Activated CD8-positive, alpha-beta T cell treated with anti-CD3 and anti-CD28 coated beads, Interleukin-2, amount 10 ng/mL, durations not matched to agents 7 days and 5 days (primary cell): ENCODE measurements around the gene KDM6B. TPM values are rescaled to one million over a fixed set of nuclear protein-coding genes. Genes with fewer than 3 reads are reported as not detected.

Experiments
- ATAC-seq: fragments of 150-1000 bp; cut with Tn5 transposase; one replicate; pipeline ENCODE4 v1.10.0; 2021; ENCODE audit warnings: moderate library complexity
- CTCF ChIA-PET: fragments of 350-600 bp; sonication (Branson Sonifier 250); formaldehyde crosslinking; loops from one replicate; lab custom pipeline; 2021; ENCODE audit warnings: antibody characterized with exemption; lab: Charles Lee
- POLR2A ChIA-PET: fragments of 350-600 bp; sonication (Branson Sonifier 250); formaldehyde crosslinking; loops from one replicate; lab custom pipeline; 2021; ENCODE audit warnings: antibody characterized with exemption; lab: Charles Lee
- DNase-seq: peaks from one replicate; pipeline ENCODE4 v3.0.0-alpha.2; 2020
- H3K27ac Mint-ChIP-seq: one replicate; pipeline ENCODE4 v1.8.0; 2021; ENCODE audit warnings: mild to moderate bottlenecking, mixed read lengths
- H3K27me3 Mint-ChIP-seq: one replicate; pipeline ENCODE4 v1.8.0; 2021; ENCODE audit warnings: low read depth, mixed read lengths
- H3K36me3 Mint-ChIP-seq: one replicate; pipeline ENCODE4 v1.8.0; 2021; ENCODE audit warnings: low read depth, mixed read lengths
- H3K4me1 Mint-ChIP-seq: one replicate; pipeline ENCODE4 v1.8.0; 2021; ENCODE audit warnings: low read depth, mixed read lengths
- H3K4me3 Mint-ChIP-seq: one replicate; pipeline ENCODE4 v1.8.0; 2021; ENCODE audit warnings: mild to moderate bottlenecking, mixed read lengths
- H3K9me3 Mint-ChIP-seq: one replicate; pipeline ENCODE4 v1.8.0; 2022; ENCODE audit warnings: mixed read lengths; ENCODE audit not compliant: insufficient read depth
- total RNA-seq, 2 experiments: library from RNA; stranded (reverse); gene quantifications; one replicate each; pipeline ENCODE4 v1.2.3, GENCODE V29; 2021

The KDM6B gene
- total RNA-seq, 2 experiments from 2014 or later: 12.4 to 12.6 TPM

DNA sequence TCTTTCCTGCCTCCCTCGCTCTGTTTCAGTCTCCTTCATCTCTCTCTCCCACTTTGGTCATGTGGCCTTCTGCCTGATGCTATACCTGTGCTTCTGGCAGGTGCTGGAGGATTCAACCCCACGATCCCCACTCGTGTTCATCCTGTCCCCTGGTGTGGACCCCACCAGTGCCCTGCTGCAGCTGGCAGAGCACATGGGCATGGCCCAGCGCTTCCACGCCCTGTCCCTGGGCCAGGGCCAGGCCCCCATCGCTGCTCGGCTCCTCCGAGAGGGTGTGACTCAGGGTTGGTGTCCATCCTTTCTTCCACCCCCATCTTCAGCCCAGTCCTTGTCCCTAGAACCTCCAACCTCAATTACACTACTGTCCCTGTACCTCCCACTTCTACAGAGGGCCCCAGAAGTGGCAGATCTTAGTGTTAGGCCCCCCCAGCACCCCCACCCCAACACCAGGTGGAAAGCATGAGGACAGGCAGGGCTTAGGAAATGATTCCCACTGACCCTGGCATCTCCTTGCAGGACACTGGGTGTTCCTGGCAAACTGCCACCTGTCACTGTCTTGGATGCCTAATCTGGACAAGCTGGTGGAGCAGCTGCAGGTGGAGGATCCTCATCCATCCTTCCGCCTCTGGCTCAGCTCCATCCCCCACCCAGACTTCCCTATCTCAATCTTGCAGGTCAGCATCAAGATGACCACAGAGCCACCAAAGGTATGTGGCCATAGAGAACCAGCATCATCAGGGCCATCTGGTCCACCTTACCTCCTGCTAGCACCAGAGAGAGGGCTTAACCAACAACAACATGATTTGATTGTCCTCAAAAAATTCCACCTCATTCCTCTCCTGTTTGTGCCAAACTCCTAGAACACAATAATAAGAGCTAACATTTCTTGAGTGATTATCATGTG lies 9.7 kb upstream of the KDM6B start:
- POLR2A ChIA-PET: no interaction called here
- Mint-ChIP-seq H3K27me3 (peaks cover 12% of the 10 kb centered on the region), H3K4me1 (no peaks in the 10 kb centered on the region), H3K27ac (no peak overlapping the region), H3K9me3 (no peaks in the 10 kb centered on the region), H3K4me3 (no peak overlapping the region), H3K36me3 (no peaks in the 10 kb centered on the region)
- CTCF ChIA-PET: interaction anchor here (0.9 to 4.5 kb wide), 10 partner anchors 11 to 233 kb away, joined by 3 to 52 read pairs (median 4); partner anchors contain the start of gene KDM6B
- ATAC-seq (no peak), DNase-seq (no peak)

DNA sequence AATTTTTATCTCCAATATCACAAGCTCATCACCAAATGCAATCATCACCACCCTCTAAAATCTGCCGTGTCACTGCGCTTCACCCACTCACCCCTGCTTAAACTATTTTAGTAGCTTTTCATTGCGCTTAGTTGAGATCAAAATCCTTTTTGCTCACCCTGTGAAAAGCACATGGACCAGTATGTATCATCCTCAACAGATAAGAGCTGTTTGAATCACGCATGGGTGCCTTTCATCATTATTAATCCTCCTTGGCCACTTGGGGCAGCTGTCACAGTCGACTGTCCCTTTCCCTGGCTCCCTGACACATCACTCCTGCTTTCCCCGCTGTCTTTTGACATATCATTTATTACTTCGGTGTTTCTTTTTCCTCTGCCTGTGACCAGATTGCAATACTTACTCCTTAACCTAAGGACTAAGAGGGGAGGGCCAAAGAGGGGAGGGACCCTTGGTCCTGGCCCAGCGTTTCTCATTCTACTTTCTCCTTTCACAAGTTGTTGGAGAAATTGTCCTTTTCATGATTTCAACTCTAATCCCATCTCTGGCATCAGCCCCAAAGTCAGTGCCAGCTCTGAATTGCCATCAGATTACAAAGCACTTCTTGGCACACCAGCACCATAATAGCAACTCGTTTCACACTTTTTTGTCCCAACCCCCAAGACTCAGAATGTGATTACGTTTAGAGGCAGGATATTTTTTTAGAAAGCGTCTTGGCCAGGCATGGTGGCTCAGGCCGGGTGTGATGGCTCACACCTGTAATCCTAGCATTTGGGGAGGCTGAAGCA lies 8.6 kb upstream of the KDM6B start:
- H3K4me1 Mint-ChIP-seq: no peaks in the 10 kb centered on the region
- CTCF ChIA-PET: interaction anchor here (0.9 to 4.5 kb wide), 10 partner anchors 10 to 232 kb away, joined by 3 to 52 read pairs (median 4); partner anchors contain the start of genes KDM6B and NAA38
- no peak for ATAC-seq
- H3K27ac Mint-ChIP-seq: no peak overlapping the region
- POLR2A ChIA-PET: interaction anchor here (0.5 to 1.2 kb wide), 2 partner anchors 10 to 141 kb away, joined by 3 to 4 read pairs; no protein-coding TSS in a partner anchor
- no peak for DNase-seq
- H3K27me3 Mint-ChIP-seq: peaks cover 18% of the 10 kb centered on the region
- H3K9me3 Mint-ChIP-seq: no peaks in the 10 kb centered on the region
- H3K36me3 Mint-ChIP-seq: no peaks in the 10 kb centered on the region
- no peak overlapping the region for H3K4me3 Mint-ChIP-seq

DNA sequence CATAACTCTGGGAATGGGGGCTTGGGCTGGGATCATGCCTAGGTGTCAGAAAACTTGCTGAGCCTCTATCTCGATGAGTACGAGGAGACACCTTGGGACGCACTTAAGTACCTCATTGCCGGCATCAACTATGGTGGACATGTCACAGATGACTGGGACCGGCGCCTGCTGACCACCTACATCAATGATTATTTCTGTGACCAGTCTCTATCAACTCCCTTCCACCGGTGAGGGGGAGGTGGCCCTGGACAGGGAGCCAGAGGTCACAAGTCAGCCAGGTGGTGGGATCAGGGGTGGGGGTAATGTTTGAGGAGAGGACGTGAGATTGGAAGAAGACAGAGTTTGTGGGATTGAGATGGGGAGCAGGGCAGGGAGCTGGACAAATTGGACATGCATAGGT lies 3.4 kb upstream of the KDM6B start:
- CTCF ChIA-PET: interaction anchor here (1.0 to 2.0 kb wide), 2 partner anchors 8 to 21 kb away, joined by 4 read pairs; no protein-coding TSS in a partner anchor
- ATAC-seq (no peak), DNase-seq (no peak)
- Mint-ChIP-seq H3K27me3 (peaks cover 23% of the 10 kb centered on the region), H3K9me3 (no peaks in the 10 kb centered on the region), H3K4me1 (peaks cover 15% of the 10 kb centered on the region), H3K4me3 (no peak overlapping the region), H3K27ac (no peak overlapping the region), H3K36me3 (no peaks in the 10 kb centered on the region)
- POLR2A ChIA-PET: no interaction called here

DNA sequence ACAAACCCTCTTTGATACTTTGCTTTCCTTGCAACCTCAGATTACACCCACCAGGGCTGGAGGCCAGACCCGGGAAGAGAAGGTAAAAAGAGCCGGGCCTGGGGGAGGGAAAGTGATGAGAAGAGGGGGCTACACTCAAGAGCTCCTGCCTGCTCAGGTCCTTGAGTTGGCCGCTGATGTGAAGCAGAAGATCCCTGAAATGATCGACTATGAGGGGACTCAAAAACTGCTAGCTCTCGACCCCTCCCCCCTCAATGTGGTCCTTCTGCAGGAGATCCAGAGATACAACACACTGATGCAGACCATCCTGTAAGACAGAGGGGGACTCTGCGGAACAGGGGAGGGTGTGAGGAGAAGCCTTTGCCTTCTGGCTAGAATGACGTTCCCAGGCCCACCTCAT lies 2.8 kb upstream of the KDM6B start:
- H3K9me3 Mint-ChIP-seq: no peaks in the 10 kb centered on the region
- POLR2A ChIA-PET: no interaction called here

DNA sequence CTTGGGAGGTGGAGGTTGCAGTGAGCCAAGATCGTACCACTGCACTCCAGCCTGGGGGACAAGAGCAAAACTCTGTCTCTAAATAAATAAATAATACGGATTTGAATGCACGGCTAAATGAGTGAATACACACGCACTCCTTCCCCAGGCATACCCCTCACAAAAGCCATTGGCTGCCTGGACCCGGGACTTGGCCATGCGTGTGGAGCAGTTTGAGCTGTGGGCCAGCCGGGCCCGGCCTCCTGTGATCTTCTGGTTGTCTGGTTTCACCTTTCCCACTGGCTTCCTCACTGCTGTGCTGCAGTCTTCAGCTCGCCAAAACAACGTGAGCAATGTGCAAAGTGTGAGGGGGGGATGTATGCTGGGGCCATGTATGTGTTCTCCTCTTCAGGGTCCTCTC lies 1.6 kb upstream of the KDM6B start:
- Mint-ChIP-seq H3K27me3 (peaks cover 17% of the 10 kb centered on the region), H3K36me3 (no peaks in the 10 kb centered on the region), H3K4me1 (peaks cover 31% of the 10 kb centered on the region), H3K4me3 (no peak overlapping the region), H3K27ac (no peak overlapping the region), H3K9me3 (no peaks in the 10 kb centered on the region)
- CTCF ChIA-PET: interaction anchor here (0.6 to 6.8 kb wide), 6 partner anchors 8 to 409 kb away, joined by 3 to 52 read pairs (median 4); partner anchors contain the start of gene NAA38
- ATAC-seq (no peak), DNase-seq (no peak)
- POLR2A ChIA-PET: interaction anchor here (0.7 kb wide), 1 partner anchor 343 kb away, joined by 3 read pairs; no protein-coding TSS in a partner anchor

More for the DNA sequence above, 2.8 kb upstream of the KDM6B start:
- peaks cover 19% of the 10 kb centered on the region for H3K4me1 Mint-ChIP-seq
- no peak overlapping the region for H3K4me3 Mint-ChIP-seq
- no peaks in the 10 kb centered on the region for H3K36me3 Mint-ChIP-seq
- DNase-seq (no peak), ATAC-seq (no peak)
- no peak overlapping the region for H3K27ac Mint-ChIP-seq
- peaks cover 23% of the 10 kb centered on the region for H3K27me3 Mint-ChIP-seq
- CTCF ChIA-PET: interaction anchor here (1.0 to 2.0 kb wide), 2 partner anchors 9 to 20 kb away, joined by 4 read pairs; no protein-coding TSS in a partner anchor

DNA sequence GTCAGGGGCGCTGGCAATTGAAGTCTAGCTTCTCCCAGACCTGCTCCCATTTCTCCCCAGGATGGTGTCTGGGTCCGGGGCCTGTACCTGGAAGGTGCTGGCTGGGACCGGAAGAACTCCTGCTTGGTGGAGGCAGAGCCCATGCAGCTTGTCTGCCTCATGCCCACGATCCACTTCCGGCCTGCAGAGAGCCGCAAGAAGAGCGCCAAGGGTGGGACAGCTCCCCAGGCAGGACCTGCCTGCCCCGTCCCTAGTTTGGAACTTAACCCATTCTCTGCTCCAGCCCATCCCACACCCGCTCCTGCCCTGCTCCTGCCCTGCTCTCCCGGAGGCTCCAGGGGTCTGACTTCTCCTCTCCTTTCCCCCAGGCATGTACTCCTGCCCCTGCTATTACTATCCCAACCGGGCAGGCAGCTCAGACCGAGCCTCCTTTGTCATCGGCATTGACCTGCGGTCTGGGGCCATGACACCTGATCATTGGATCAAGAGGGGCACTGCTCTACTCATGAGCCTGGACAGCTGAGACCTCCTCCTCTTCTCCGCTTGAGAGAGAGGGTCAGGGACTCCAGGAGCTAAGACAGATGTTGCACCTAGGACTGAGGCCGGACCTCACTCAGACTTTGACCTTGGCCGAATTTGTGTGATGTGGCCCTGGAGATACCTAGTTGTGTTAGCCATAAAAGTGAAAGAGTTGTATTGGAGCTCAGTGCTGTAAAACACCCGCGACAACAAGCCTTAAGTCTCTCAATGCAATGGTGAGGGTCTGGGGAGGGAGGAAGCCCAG lies 814 bp upstream of the KDM6B start:
- POLR2A ChIA-PET: interaction anchor here (0.6 to 3.2 kb wide), 5 partner anchors 12 to 342 kb away, joined by 3 to 20 read pairs (median 3); partner anchors contain the start of genes CYB5D1, NAA38 and TP53
- H3K27me3 Mint-ChIP-seq: peaks cover 14% of the 10 kb centered on the region

DNA sequence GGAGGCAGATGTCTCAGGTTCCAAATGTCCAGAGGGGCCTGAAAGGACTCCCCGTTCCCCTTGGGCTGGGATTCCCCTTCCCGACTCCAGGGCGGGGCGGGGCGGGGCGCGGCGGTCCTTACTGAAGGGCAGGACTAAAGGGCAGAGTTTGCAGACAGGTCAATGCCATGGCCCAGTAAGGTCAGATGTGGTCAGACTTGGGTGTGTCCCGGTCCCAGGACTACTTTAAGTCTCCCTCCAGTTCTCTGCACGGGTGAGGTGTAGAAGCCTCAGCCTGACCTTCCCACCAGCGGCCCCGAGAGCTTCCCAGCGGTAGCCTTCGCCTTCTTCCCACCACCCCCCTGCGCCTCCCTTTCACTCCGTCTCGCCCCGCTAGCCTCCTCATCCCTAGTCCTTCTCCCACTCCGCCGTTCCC lies 532 bp downstream of the KDM6B start:
- H3K4me1 Mint-ChIP-seq: peaks cover 49% of the 10 kb centered on the region
- DNase-seq (peak; percentile 51), ATAC-seq (peak; percentile 7)
- no peaks in the 10 kb centered on the region for H3K36me3 Mint-ChIP-seq
- H3K27me3 Mint-ChIP-seq: peaks cover 10% of the 10 kb centered on the region
- peak overlapping the region; percentile 94 for H3K27ac Mint-ChIP-seq
- H3K9me3 Mint-ChIP-seq: no peaks in the 10 kb centered on the region
- CTCF ChIA-PET: interaction anchor here (0.6 to 6.8 kb wide), 26 partner anchors 10 to 284 kb away, joined by 3 to 52 read pairs (median 6); partner anchors contain the start of genes CNTROB, CYB5D1, NAA38 and TP53
- POLR2A ChIA-PET: interaction anchor here (0.7 to 3.2 kb wide), 8 partner anchors 8 to 339 kb away, joined by 3 to 20 read pairs (median 4); partner anchors contain the start of genes CYB5D1 and NAA38
- H3K4me3 Mint-ChIP-seq: peak overlapping the region; percentile 90

More for the DNA sequence above, 814 bp upstream of the KDM6B start:
- H3K36me3 Mint-ChIP-seq: no peaks in the 10 kb centered on the region
- CTCF ChIA-PET: interaction anchor here (0.7 to 6.8 kb wide), 17 partner anchors 9 to 241 kb away, joined by 3 to 52 read pairs (median 4); partner anchors contain the start of genes CYB5D1, NAA38, TP53 and WRAP53
- ATAC-seq (no peak), DNase-seq (no peak)
- H3K4me3 Mint-ChIP-seq: peak overlapping the region; percentile 90
- H3K27ac Mint-ChIP-seq: peak overlapping the region; percentile 56
- peaks cover 36% of the 10 kb centered on the region for H3K4me1 Mint-ChIP-seq
- H3K9me3 Mint-ChIP-seq: no peaks in the 10 kb centered on the region

DNA sequence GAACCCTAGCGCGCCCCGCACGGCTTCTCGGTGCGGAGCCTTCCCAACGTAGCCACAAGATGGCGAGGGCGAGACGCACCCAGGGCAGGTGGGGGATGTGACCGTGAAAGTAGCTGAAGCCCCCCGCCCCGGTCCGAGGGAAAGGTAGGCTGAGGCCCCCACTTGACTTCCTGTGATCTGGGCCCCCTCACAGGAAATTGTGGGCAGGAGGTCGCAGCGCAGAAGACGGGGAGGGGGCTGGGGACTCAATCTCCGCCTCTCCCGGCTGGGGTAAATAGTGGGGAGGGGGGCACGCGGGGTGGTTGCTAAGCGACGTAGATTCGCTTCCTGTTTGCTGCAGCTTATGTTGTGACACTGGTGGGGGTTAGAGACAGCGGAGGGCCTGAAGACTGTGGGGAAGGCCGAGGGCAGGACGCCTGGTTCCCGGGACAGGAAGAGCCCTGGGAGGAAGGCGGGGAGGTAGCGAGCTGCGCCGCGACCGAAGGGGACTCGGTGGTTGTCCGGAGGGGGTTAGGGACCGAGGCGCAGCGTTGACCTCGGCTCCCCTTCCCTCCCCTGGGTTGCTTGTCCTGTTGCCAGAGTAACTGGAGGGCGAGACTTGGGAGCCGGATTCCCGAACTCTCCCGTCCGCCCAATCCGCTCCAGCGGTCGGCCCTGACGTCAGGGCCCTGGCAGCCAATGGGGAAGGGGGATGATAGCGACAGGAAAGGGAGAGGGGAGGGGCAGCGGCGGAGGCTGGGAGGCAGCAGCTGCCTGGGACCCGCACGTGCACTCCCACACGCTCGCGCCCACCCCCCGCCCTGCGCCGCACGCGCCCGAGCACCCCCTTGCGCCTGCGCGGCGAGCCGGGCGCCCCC lies 1.2 kb downstream of the KDM6B start:
- ChIA-PET POLR2A (interaction anchor here (0.7 to 3.2 kb wide), 9 partner anchors 8 to 338 kb away, joined by 3 to 20 read pairs (median 4); partner anchors contain the start of genes CYB5D1 and NAA38), CTCF (interaction anchor here (0.6 to 6.8 kb wide), 30 partner anchors 9 to 284 kb away, joined by 3 to 52 read pairs (median 5); partner anchors contain the start of genes CNTROB, CYB5D1, NAA38 and TP53)
- peaks cover 8% of the 10 kb centered on the region for H3K27me3 Mint-ChIP-seq
- no peaks in the 10 kb centered on the region for H3K36me3 Mint-ChIP-seq
- H3K4me3 Mint-ChIP-seq: peak overlapping the region; percentile 90
- H3K4me1 Mint-ChIP-seq: peaks cover 55% of the 10 kb centered on the region
- ATAC-seq: peak; percentile 56
- H3K9me3 Mint-ChIP-seq: no peaks in the 10 kb centered on the region
- H3K27ac Mint-ChIP-seq: peak overlapping the region; percentile 94
- DNase-seq: peak; percentile 91

DNA sequence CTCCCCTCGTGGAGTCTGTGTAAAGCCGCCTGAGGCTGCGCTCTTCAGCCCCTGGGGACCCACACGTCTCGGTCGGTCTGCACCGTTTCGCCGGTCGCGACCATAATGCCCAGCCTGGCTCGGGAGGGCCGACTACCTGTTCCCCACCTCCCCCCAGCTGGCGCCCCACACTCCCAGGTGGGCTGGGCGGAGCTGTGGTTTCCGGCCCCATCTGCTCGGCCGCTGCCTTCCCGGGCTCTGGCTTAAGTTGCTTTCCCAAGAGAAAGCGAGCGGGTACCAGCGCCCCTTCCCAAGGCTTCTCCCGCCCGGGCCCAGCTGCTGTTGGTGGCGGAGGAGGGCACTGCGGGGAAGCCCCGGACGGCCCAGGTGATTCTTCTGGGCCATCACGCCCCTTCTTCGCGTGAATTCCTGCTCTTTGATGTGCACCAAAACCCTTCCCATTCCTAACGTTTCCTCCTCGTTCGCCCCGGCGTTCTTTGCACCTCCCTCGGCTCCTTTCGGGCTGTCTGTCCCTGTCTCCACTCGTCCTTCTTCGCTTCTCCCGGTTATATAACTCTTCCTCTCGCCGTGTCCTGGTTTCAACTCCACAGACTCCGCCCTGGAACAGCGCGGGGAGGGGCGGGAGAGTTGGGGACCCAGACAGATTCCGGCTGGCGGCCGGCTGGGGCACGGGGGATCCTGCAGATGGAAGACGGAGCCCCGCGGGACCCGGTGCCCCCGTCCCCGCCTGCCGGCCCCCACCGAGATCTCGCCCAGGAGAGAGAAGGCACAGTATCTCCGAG lies 2.0 kb downstream of the KDM6B start:
- H3K4me3 Mint-ChIP-seq: peak overlapping the region; percentile 90
- H3K36me3 Mint-ChIP-seq: no peaks in the 10 kb centered on the region
- ChIA-PET CTCF (interaction anchor here (0.7 to 6.8 kb wide), 25 partner anchors 8 to 283 kb away, joined by 3 to 52 read pairs (median 7); partner anchors contain the start of genes CNTROB, CYB5D1, NAA38 and TP53), POLR2A (interaction anchor here (1.1 to 3.2 kb wide), 5 partner anchors 7 to 150 kb away, joined by 3 to 20 read pairs (median 4); partner anchors contain the start of genes CYB5D1 and NAA38)
- DNase-seq (no peak), ATAC-seq (no peak)
- peak overlapping the region; percentile 80 for H3K27ac Mint-ChIP-seq
- H3K4me1 Mint-ChIP-seq: peaks cover 63% of the 10 kb centered on the region
- H3K9me3 Mint-ChIP-seq: no peaks in the 10 kb centered on the region
- H3K27me3 Mint-ChIP-seq: peaks cover 7% of the 10 kb centered on the region
